NCI-H69 (cell line): Measurements from ENCODE around the gene GIMAP8.
"Not testable (repeated sequence)": the region's sequence is repeated elsewhere in the genome, so short reads cannot be mapped to it uniquely, and the experiment has no call there.

Source experiments
- DNase-seq: peaks from one replicate; lab custom pipeline; 2025; lab: John Stamatoyannopoulos, UW

GIMAP8 gene

DNA sequence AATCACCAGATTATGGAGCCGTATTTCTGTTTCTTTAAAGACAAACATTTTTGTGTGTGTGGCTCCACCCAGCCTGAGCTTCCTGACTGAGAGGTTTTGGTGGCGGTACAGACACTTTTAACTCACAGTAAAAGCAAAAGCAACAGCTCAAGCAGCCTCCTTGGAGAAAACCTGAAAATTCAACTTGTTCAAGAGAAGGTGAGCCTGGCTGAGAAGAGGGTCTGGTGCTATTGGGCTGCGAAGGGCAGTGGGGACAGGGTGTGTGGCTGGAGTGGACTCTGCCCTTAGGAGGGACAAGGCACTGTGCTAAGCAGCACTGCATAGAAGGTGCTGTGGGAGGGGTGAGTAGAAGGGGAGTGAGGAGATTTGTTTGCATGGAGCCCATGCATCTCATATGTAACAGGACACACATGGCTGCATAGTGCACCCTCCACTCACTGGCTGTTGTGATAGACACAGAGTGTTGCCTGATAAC, 64.4 kb downstream of the GIMAP8 start, which contains the start of gene GIMAP7:
Gene GIMAP7, plus strand, starts transcription at position 125 of the 475 bp plus-strand sequence. CDS start 5,103 bp downstream, outside the sequence.
- DNase-seq: no peak

DNA sequence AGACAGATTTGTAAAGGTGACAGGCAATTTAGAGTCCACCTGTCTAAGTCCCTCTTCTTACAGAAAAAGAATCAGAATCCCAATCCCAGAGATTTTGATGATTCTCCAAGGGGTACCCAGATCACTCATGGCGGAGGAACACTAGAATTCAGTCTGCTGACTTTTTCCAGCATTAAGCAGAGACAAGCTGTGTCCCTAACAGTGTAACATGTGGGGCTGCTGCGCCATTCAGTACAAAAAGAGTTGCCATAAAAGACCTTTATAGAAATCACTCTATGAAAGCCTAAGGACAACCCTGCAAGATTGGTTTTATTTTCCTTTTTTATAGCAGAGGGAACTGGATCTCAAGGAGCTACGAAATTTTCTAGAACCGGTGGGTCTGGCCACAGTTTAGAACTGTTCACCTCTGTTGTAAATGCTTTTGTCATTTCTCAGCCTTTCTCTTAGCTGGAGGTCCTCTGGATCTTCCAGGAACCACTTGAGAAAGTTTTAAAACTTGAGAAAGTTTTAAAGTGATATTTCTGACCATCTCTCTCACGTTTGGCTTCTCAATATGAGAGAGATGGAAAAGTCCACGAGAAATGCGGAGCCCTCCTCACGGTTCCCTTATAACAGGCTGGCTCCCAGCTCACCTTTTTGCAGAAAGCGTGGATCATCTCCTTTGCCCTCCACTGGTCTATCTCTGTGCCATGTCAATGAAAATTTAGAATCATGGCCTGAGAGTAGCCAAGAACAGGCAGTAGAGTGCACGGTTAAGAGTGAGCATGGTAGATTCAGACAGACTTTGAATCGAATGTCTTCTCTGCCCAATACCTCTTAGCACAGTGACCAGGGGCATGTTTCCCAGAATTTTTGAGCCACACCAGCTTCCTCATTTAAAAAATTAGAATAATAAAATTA, 65.1 kb downstream of the GIMAP8 start:
- no peak for DNase-seq

DNA sequence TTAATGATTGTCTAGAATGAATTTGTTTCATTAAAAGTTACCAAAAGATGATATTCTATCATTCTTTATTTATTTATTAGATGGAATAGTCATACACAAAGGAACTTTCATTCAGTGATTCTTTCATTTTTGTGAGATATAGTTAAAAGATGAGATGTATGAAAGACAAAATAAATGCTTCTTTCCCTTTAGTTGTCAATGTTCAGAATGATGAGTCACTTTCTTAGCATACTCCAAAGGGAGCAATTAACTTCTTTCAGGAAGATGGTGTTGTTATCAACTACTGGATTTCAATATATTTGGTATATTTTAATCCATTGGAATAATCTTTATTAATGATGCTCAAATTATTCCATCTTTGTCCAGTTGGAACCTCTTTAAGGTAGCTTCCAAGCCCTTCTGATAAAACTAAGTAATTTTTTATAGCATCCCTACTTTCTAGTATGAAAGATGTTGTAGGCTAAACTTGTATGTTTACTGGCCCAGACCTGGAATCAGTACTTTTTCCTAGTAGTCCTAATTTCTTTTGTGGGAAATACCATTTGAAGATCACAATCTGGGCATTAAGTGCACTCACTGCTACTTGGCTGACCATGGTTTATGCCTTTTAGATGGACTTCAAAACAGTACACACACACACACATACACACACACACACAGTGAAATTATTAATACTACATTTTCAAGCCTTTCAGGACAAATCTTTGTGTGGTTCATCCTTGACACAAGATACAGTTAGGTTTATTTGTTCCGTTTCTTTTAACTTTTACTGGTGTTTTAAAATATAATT, 66.7 kb downstream of the GIMAP8 start:
- no peak for DNase-seq

- no peak for DNase-seq
Measured at GRCh38 chr7:150519310-150519709, 68.9 kb downstream of the GIMAP8 start.

DNA sequence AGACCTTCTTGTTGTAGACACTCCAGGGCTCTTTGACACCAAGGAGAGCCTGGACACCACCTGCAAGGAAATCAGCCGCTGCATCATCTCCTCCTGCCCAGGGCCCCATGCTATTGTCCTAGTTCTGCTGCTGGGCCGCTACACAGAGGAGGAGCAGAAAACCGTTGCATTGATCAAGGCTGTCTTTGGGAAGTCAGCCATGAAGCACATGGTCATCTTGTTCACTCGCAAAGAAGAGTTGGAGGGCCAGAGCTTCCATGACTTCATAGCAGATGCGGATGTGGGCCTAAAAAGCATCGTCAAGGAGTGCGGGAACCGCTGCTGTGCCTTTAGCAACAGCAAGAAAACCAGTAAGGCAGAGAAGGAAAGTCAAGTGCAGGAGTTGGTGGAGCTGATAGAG, 69.7 kb downstream of the GIMAP8 start:
- no peak for DNase-seq

- DNase-seq: not testable (repeated sequence)
Measured at GRCh38 chr7:150522931-150523330, 72.5 kb downstream of the GIMAP8 start.

DNA sequence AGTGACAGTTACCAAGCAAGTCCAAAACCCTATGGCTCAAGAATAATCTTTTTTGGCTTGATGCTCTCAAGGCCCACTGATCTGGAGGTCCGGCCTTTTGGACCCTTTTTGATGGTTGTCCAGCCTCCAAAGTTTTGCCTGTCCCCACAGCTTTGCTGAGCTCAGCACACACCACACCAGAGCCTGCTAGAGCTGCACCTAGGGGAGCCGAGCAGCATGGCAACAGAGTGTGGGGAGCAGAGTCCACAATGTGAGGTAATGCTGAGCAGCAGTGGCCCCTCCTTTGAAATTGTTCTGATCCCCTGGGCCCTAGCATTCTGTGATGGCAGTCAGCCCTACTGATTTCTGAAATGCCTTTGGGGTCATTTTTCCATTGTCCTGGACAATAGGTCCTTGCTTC, 73.6 kb downstream of the GIMAP8 start:
- no peak for DNase-seq
